IMR-90 (cell line): ENCODE results near the gene RAPGEF5. TPM values are rescaled to one million over a fixed set of nuclear protein-coding genes. Genes with fewer than 3 reads are reported as not detected.

Experiments
- ATAC-seq: fragments of 200-7000 bp; cut with Tn5 transposase; 2 replicates; pipeline ENCODE4 v1.9.1; 2020; ENCODE audit warnings: low read depth, mild to moderate bottlenecking, moderate library complexity
- BruUV-seq: library from RNA; stranded (reverse); fragments of 400-500 nt; replicated peaks from 2 replicates; lab custom pipeline; 2021; lab: Mats Ljungman, UMichigan
- CTCF ChIA-PET: fragments of 300-600 bp; formaldehyde crosslinking; extraction: SDS; loops from one replicate; lab custom pipeline; 2021; ENCODE audit warnings: antibody characterized with exemption; lab: Yijun Ruan, JAX
- POLR2A ChIA-PET: fragments of 300-600 bp; sonication (Branson Sonifier 250); formaldehyde crosslinking; loops from one replicate; lab custom pipeline; 2022; ENCODE audit warnings: antibody characterized with exemption; ENCODE audit not compliant: unreplicated experiment; lab: Charles Lee
- DNase-seq: peaks from one replicate; pipeline ENCODE4 v3.0.0; 2013
- H2AFZ ChIP-seq: replicated peaks from 2 replicates; pipeline ENCODE3; 2013; ENCODE audit warnings: low read length, mild to moderate bottlenecking; ENCODE audit not compliant: poor library complexity
- H2AK5ac ChIP-seq: 2 replicates; pipeline ENCODE4 v1.6.1; 2013; ENCODE audit warnings: low read depth, low read length, inconsistent platforms
- H2AK9ac ChIP-seq: replicated peaks from 2 replicates; pipeline ENCODE3; 2013; ENCODE audit warnings: mild to moderate bottlenecking, low read depth, low read length, moderate library complexity; ENCODE audit not compliant: poor library complexity
- H2BK120ac ChIP-seq: 2 replicates; pipeline ENCODE4 v1.6.1; 2013; ENCODE audit warnings: low read depth, low read length, inconsistent platforms
- H2BK15ac ChIP-seq: 3 replicates; pipeline ENCODE4 v1.6.1; 2013; ENCODE audit warnings: low read depth, low read length, inconsistent platforms
- H2BK20ac ChIP-seq: 2 replicates; pipeline ENCODE4 v1.6.1; 2013; ENCODE audit warnings: low read depth, mild to moderate bottlenecking, inconsistent platforms, low read length, moderate library complexity
- H2BK5ac ChIP-seq: 2 replicates; pipeline ENCODE4 v1.6.1; 2013; ENCODE audit warnings: mild to moderate bottlenecking, low read depth, low read length, inconsistent platforms; ENCODE audit not compliant: poor library complexity, severe bottlenecking
- H3K14ac ChIP-seq: replicated peaks from 2 replicates; pipeline ENCODE4 v1.6.1; 2013; ENCODE audit warnings: low read depth, low read length, inconsistent platforms
- H3K18ac ChIP-seq: 2 replicates; pipeline ENCODE4 v1.6.1; 2013; ENCODE audit warnings: low read depth, low read length, control low read depth
- H3K23ac ChIP-seq: 2 replicates; pipeline ENCODE4 v1.6.1; 2013; ENCODE audit warnings: low read depth, low read length, inconsistent platforms
- H3K27ac ChIP-seq: 2 replicates; pipeline ENCODE4 v1.5.1; 2013; ENCODE audit warnings: mild to moderate bottlenecking, control low read depth, low read length; ENCODE audit not compliant: insufficient read depth
- H3K27me3 ChIP-seq: 2 replicates; pipeline ENCODE4 v1.6.1; 2013; ENCODE audit warnings: low read length; ENCODE audit not compliant: control insufficient read depth, insufficient read depth
- H3K36me3 ChIP-seq: 2 replicates; pipeline ENCODE4 v1.6.1; 2013; ENCODE audit warnings: low read length, mixed read lengths; ENCODE audit not compliant: control insufficient read depth, insufficient read depth
- H3K4ac ChIP-seq: 2 replicates; pipeline ENCODE4 v1.6.1; 2013; ENCODE audit warnings: low read depth, low read length, inconsistent platforms
- H3K4me1 ChIP-seq: 2 replicates; pipeline ENCODE4 v1.6.1; 2013; ENCODE audit warnings: low read length, mixed read lengths; ENCODE audit not compliant: control insufficient read depth, insufficient read depth
- H3K4me2 ChIP-seq: 2 replicates; pipeline ENCODE4 v1.6.1; 2013; ENCODE audit warnings: low read depth, mild to moderate bottlenecking, control low read depth, low read length, moderate library complexity
- H3K4me3 ChIP-seq: 2 replicates; pipeline ENCODE4 v1.5.1; 2013; ENCODE audit warnings: low read depth, mild to moderate bottlenecking, control low read depth, low read length, moderate library complexity; ENCODE audit not compliant: insufficient read depth
- H3K56ac ChIP-seq: 2 replicates; pipeline ENCODE4 v1.6.1; 2013; ENCODE audit warnings: low read length, inconsistent platforms; ENCODE audit not compliant: insufficient read depth; ENCODE audit errors: extremely low read depth
- H3K79me1 ChIP-seq, 2 experiments: 2 replicates each; pipeline ENCODE4 v1.6.1; 2013; ENCODE audit warnings: low read length in 2 of 2, inconsistent platforms in 1 of 2, low read depth in 1 of 2
- H3K9ac ChIP-seq: 2 replicates; pipeline ENCODE4 v1.6.1; 2013; ENCODE audit warnings: low read depth, low read length, control low read depth
- H3K9me1 ChIP-seq: 2 replicates; pipeline ENCODE4 v1.6.1; 2013; ENCODE audit warnings: low read length, inconsistent platforms; ENCODE audit not compliant: insufficient read depth
- H3K9me3 ChIP-seq: 2 replicates; pipeline ENCODE4 v1.6.1; 2013; ENCODE audit warnings: low read length; ENCODE audit not compliant: control insufficient read depth, insufficient read depth
- H4K20me1 ChIP-seq: 2 replicates; pipeline ENCODE4 v1.6.1; 2013; ENCODE audit warnings: low read length, inconsistent platforms; ENCODE audit not compliant: insufficient read depth
- H4K5ac ChIP-seq: 2 replicates; pipeline ENCODE4 v1.6.1; 2013; ENCODE audit warnings: mild to moderate bottlenecking, low read depth, low read length, control low read depth
- H4K8ac ChIP-seq, 2 experiments: 2 replicates each; pipeline ENCODE4 v1.6.1; 2013; ENCODE audit warnings: low read depth in 2 of 2, low read length in 2 of 2, control low read depth in 1 of 2, inconsistent platforms in 1 of 2
- H4K91ac ChIP-seq: 2 replicates; pipeline ENCODE4 v1.6.1; 2013; ENCODE audit warnings: low read depth, low read length, inconsistent platforms; ENCODE audit not compliant: insufficient read depth
- FOS ChIP-seq: fragments of 150-350 bp; IDR thresholded peaks from 2 replicates; pipeline ENCODE4 v1.6.1; 2016; ENCODE audit warnings: low read depth, low read length
- WGBS, 2 experiments: methylation state at CpG; one replicate each; pipeline versions ENCODE4 v1.1.5 to v1.1.7; 2013; ENCODE audit warnings: missing lambda C conversion rate in 2 of 2; ENCODE audit not compliant: insufficient read length in 1 of 2; ENCODE audit errors: extremely low coverage in 2 of 2; 5-methylcytosine and 5-hydroxymethylcytosine counted together
- dilution Hi-C: fragments of 300-500 bp; cut with HindIII; formaldehyde crosslinking; loops from one replicate; pipeline ENCODE4 v1.14.3; 2018; ENCODE audit warnings: low sequenced_read_pairs; ENCODE audit not compliant: unreplicated experiment
- in situ Hi-C: fragments of 300-500 bp; cut with MboI; formaldehyde crosslinking; loops from 3 replicates; pipeline ENCODE4 v1.14.3; 2019; ENCODE audit warnings: low sequenced_read_pairs, inconsistent platforms, mixed read lengths
- intact Hi-C: fragments of 100-400 bp; cut with micrococcal nuclease; formaldehyde crosslinking; loops from 2 replicates; pipeline ENCODE4 v1.10.0; 2022
- polyA plus RNA-seq, 3 experiments: library from polyadenylated mRNA; depleted of rRNA; stranded (reverse); fragments of >200 nt; gene quantifications; 2 replicates each; pipeline ENCODE4 v1.2.3, GENCODE V29; 2012; ENCODE audit warnings: low replicate concordance in 1 of 3
- total RNA-seq: library from RNA; depleted of rRNA; stranded (reverse); fragments of >200 nt; gene quantifications from 2 replicates; pipeline ENCODE4 v1.2.3, GENCODE V29; 2012

RAPGEF5 gene
- total and polyA plus RNA-seq, 2 of the 4 experiments (the other 2 are of a cell fraction): 0.05 to 0.18 TPM

DNA sequence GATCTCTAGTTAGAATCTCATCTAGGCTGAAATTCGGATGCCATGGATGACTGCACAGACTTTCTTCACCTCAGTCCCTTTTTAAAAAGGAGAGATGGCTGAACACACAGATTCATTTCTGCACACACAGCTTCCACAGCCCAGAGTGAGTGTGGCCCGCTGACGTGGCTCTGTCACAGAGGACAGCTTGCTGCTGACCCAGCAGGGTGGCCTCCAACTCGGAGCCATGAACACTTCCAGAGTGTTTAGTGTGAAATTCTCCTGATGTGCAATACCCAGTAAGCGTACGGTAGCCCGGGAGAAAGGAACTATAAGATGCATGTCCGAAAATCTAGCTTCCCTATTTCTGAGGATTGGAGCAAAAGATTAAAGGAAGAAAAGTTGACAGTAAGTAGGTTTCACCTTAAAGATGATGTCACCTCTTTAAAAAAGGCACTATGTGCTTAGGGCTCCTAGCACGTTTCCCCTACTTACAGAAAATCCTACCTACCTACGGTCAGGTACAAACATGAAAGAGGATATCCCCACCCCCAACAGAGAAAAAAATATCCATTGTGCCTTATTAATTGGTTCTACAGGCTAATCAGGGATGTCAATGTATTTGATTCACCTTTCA is 162.2 kb downstream of the RAPGEF5 start:
- Histone ChIP-seq H2BK15ac (no peak overlapping the region), H2AK5ac (no peak overlapping the region), H3K79me1 (no peaks in the 10 kb centered on the region), H4K8ac (no peak overlapping the region), H4K91ac (no peak overlapping the region), H2BK5ac (no peak overlapping the region), H3K4ac (no peak overlapping the region), H3K36me3 (no peaks in the 10 kb centered on the region), H3K4me3 (no peak overlapping the region), H2AK9ac (no peak overlapping the region), H3K14ac (no peak overlapping the region), H3K9ac (no peak overlapping the region), H3K27ac (no peak overlapping the region), H2BK20ac (no peak overlapping the region), H4K20me1 (no peaks in the 10 kb centered on the region), H3K9me3 (no peaks in the 10 kb centered on the region), H3K27me3 (peaks cover 3% of the 10 kb centered on the region), H3K4me1 (no peaks in the 10 kb centered on the region), H3K4me2 (no peak overlapping the region), H2AFZ (no peak overlapping the region), H3K9me1 (no peaks in the 10 kb centered on the region), H3K56ac (no peak overlapping the region), H3K23ac (no peak overlapping the region), H4K5ac (no peak overlapping the region), H2BK120ac (no peak overlapping the region), H3K18ac (no peak overlapping the region)
- no TSS peak for BruUV-seq
- WGBS, 2 experiments: 43% methylated on average over 4 of the region's 10 CpGs; no CpG with 5 or more reads in 1 of the 2 experiments
- in situ Hi-C loops: no loop called here
- ATAC-seq (no peak), DNase-seq (no peak)
- intact Hi-C loops: no loop called here
- no peak for TF ChIP-seq FOS
- dilution Hi-C loops: no loop called here
- ChIA-PET POLR2A (no interaction called here), CTCF (no interaction called here)
